GM18505 (cell line): ENCODE results near the gene P2RY2.
"Not testable (repeated sequence)": the region's sequence is repeated elsewhere in the genome, so short reads cannot be mapped to it uniquely, and the experiment has no call there.

Experiments used
- ATAC-seq: cut with Tn5 transposase; IDR thresholded peaks from one replicate; pipeline ENCODE4 v1.9.1; 2021; ENCODE audit not compliant: unreplicated experiment
- POLR2A ChIP-seq: IDR thresholded peaks from 4 replicates; pipeline ENCODE4 v1.6.1; 2011; ENCODE audit warnings: borderline replicate concordance; ENCODE audit not compliant: insufficient read depth, insufficient read length; ENCODE audit errors: extremely low read depth

P2RY2 gene

DNA sequence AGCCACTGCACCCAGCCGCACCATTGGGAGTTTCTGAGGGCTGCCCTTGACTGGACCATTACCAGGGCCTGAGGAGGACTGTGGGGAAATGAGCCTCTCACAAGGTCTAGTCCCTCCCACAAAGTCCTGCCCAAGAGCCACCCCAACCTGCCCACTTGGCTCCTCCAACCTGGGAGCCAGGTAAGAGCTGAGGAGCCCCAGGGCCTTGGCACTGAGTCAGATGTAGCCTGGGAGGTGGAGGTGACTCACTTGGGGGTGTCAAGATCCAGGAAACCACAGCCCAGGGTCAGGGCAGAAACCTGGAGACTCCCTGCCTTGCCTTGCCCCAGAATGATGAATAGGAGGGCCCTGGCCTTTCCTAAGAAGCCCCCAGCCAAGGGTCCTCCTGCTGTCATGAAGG, 25.8 kb upstream of the P2RY2 start:
- no peak for ATAC-seq
- no peak for TF ChIP-seq POLR2A

- TF ChIP-seq POLR2A: no peak
- ATAC-seq: no peak
Observed at GRCh38 chr11:73193251-73194033, 24.6 kb upstream of the P2RY2 start.

- no peak for TF ChIP-seq POLR2A
- ATAC-seq: no peak
Observed at GRCh38 chr11:73194034-73194507, 24.0 kb upstream of the P2RY2 start.

- TF ChIP-seq POLR2A: no peak
- no peak for ATAC-seq
Observed at GRCh38 chr11:73194593-73194992, 23.5 kb upstream of the P2RY2 start.

DNA sequence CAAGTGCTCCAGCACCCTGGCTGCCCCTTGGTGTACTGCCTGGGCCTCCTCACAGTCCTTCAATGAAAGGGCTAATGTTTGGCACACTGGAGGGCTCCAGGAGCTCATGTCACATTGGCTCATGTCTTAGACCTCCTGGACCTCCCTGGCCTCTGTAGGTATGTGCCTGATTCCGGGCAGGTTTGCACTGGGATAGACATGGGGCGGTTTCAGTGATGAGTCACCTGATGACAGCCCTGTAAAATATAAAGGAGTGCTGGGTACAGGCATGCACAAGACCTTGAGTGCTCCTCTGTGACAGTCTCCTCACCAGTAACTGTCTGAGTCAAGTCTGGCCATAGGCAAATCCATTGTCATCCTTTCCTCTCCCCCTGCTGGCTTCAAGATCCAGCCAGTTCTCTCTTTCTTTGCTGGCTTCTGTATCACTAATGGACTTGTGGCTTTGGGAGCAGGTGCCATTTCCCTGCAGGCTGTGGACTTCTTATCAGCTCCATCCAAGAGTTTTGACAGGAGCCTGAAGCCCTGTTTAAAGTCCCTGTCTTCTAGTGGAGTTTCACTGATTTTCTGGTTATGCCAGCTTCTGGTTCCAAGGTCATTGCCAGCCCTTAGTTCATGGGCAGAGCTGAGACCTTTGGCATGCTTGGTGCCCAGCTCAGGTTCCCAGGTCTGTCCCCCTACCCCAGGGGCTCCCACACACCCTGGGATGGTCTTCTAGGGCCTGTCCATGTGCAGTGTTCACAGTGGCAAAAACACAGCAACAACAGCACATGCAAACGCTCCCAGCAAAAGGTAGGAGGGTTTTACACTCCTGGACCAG, 22.7 kb upstream of the P2RY2 start:
- ATAC-seq: no peak
- no peak for TF ChIP-seq POLR2A

DNA sequence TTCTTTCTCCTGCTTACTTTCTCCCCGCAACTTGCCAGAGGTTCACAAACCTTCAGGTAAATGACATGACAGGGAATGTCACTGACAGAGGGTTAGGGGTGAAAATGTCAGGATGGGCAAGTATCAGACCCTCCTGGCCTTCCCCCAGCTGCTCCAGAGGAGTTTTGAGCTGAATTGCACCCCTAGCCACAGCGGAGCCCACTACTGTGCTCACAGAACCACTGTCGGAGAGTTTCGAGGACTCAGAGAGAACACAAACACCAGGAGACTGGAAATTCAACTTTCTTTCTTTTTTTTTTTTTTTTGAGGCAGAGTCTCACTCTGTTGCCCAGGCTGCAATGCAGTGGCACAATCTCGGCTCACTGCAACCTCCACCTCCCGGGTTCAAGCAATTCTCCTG, 21.5 kb upstream of the P2RY2 start:
- no peak for TF ChIP-seq POLR2A
- ATAC-seq: no peak

- ATAC-seq: no peak
- TF ChIP-seq POLR2A: no peak
Observed at GRCh38 chr11:73197348-73197747, 20.7 kb upstream of the P2RY2 start.

DNA sequence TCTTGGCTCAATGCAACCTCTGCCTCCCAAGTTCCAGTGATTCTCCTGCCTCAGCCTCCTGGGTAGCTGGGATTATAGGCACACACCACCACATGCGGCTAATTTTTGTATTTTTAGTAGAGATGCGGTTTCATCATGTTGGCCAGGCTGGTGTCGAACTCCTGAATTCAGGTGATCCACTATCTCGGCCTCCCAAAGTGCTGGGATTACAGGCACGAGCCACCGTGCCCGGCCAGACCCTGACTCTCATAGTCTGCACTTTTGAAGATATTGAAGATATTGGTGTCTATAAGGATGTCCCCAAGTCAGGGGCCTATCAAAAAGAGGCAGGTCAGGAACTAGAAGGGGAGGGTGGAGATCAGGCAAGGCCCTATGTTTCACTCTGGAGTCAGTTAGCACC, 20.3 kb upstream of the P2RY2 start:
- not testable (repeated sequence) for ATAC-seq

DNA sequence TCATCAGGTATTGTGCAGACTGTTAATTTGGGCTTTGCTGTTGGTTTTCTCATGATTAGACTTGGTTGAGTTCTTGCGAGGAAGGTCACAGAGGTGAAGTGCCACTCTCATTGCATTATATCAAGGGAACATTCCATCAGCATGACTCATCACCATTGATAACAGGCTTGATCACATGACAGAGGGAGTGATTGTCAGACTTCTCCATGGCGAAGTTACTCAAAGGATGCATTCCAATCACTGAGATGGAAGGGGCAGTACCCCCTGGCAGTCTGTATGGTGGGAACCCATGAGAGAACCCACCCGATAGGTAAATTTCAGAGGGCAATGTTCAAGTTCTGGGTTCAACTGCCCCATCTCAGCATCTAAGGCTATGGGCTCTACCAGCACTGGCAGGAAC, 19.4 kb upstream of the P2RY2 start:
- no peak for ATAC-seq
- no peak for TF ChIP-seq POLR2A

DNA sequence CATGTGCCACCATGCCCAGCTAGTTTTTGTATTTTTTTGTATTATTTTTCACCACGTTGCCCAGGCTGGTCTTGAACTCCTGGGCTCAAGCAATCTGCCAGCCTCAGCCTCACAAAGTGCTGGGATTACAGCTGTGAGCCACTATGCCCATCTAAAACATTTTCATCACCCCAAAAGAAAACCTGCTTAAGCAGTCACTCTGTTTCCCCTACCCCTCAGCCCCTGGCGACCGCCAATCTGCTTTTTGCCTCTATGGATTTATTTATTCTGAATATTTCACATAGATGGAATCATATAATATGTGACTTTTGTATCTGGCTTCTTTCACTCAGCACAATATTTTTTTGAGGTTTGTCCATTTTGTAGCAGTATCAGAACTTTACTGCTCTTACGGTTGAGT, 18.6 kb upstream of the P2RY2 start:
- ATAC-seq: no peak
- no peak for TF ChIP-seq POLR2A

GRCh38 chr11:73200256-73200655, 17.8 kb upstream of the P2RY2 start:
- TF ChIP-seq POLR2A: no peak
- no peak for ATAC-seq

DNA sequence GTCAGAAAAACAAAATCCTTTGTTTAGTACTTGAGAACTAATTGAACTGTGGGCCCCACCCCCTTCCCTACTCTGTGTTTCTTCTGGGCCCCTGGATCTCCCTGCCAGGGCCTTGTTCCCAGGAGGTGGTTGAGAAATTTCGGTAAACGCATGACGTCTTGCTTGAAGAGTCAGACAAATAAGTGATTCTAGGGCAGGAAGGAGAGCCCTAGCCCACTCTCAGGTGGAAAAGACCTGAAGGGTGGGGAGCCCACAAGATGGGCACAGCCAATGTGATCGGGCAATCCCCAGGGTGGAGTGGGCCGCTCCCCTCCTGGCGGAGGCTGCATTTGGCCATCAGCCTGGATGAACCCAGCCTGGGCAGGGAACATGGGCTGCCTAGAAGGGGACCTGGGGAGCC, 16.8 kb upstream of the P2RY2 start:
- no peak for TF ChIP-seq POLR2A
- ATAC-seq: no peak

DNA sequence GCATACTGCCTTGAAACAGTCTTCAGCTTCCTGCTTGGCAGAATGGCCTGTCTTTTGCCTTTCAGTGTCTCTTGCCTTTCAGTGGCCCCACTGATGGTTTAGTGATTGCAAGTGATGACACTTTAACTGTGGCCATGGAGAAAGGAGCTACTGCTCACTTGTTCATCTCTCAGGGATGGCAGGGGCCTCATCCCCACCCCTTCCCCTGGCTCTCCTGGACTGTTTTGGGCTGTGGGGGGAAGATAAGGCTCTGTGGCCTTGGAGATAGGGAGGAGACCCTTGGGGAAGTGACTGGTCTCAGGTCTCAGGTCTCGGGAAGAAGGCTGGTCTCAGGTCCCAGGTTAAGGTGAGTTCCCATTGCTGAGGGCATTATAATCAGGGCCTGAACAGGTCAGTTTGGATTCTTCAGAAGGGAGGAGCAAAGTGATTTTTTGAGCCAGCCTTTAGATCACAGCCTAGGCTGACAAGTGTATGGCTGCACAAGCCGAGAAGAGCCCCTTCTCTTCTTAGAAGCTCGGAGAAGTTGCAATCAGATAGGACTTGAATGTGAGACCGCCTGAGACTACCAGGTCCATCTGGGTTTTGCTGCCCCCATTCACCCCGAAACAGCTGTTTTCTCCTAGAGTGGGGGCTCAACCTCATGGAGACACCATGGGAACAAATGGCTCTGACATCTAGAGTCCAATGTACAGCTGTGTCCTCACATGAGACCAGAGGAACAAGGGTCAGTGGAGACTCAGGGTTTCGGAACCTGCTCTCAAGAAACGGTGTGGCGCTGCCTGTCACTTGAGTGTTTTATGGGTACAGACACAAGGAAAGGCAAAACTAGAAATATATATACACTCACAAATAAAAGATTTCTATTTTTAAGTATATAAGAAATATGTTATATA, 15.9 kb upstream of the P2RY2 start:
- no peak for TF ChIP-seq POLR2A
- ATAC-seq: no peak
